T follicular helper cell (primary cell): ENCODE data around the gene OR2T11.
"Not testable (repeated sequence)": the region's sequence is repeated elsewhere in the genome, so short reads cannot be mapped to it uniquely, and the experiment has no call there.

Source experiments
- DNase-seq: peaks from one replicate; pipeline ENCODE4 v3.0.0-alpha.2; 2020; ENCODE audit warnings: low read depth
- total RNA-seq, 2 experiments: gene quantifications; one replicate each; lab custom pipeline; 2026; lab: John Stamatoyannopoulos, UW

Gene OR2T11, protein sequence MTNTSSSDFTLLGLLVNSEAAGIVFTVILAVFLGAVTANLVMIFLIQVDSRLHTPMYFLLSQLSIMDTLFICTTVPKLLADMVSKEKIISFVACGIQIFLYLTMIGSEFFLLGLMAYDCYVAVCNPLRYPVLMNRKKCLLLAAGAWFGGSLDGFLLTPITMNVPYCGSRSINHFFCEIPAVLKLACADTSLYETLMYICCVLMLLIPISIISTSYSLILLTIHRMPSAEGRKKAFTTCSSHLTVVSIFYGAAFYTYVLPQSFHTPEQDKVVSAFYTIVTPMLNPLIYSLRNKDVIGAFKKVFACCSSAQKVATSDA
- total RNA-seq, result 0 reads per million in 2 experiments

- DNase-seq, result not testable (repeated sequence)
Observed at GRCh38 chr1:248634991-248635390, at the start of gene OR2T11. Gene OR2T11 (minus strand): TSS chr1:248635091. CDS start chr1:248627128, 7,963 bp downstream.

DNA sequence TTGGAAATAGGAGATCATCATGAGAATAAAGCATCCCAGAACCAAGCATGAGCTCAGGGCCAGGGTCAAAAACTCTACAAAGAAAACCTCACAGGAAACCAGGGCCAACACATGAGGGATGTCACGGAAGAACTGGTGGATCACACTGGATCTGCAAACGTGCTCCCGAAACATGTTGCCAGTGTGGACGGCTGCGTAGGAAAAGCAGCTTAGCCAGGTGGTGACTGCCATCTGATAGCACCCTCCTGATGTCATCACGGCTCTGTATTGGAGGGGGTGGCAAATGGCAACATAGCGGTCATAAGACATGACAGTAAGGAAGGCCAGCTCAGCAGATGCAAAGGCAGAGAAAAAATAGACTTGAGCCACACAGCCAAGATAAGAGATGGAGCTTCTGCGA lies 46.8 kb upstream of the OR2T11 start:
- DNase-seq, result no peak

GRCh38 chr1:248670003-248670402 lies 35.1 kb upstream of the OR2T11 start:
- no peak for DNase-seq

GRCh38 chr1:248663453-248664328 lies 28.8 kb upstream of the OR2T11 start:
- not testable (repeated sequence) for DNase-seq

DNA sequence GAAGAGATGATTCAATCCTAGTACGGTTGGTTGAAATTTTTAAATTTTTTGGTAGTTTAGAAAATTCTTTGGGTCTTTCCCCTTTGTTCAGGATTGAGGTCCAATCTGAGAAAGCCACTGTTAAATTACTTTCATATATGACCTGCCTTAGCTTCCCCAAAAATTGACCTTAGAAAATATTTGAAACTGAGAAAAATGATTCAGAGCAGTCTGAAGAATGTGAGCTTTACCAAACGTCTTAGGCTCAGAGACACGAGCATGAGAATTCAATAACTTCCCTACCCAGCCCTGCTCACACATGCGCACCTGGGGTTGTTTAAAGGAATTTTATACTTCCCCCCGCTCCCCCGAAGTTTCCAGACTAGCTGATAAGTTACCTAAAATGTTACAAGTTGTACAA lies 21.9 kb upstream of the OR2T11 start:
- not testable (repeated sequence) for DNase-seq

DNA sequence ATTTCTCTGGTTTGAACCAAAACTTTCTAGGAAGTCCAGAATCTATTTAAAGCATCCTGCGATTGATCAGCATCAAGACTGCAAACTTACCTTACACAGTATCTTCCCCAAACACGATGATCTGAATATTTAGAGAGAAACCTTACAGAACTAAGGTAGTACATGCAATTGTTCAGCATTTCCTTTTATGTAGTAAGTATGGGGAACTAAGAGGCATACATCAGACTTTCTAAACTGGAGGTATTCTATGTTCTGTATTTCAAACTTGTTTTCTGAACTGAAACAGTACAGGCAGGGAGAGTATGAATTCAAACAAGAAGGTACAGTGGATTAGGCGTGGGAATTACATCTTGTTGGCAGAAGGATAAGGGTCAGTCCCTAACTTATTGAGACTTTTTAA lies 20.5 kb upstream of the OR2T11 start, which contains the start of gene OR2T27:
Gene OR2T27, minus strand, starts transcription at position 175 of the 400 bp plus-strand sequence. CDS start 4,644 bp downstream, outside the sequence.
- DNase-seq, result not testable (repeated sequence)

DNA sequence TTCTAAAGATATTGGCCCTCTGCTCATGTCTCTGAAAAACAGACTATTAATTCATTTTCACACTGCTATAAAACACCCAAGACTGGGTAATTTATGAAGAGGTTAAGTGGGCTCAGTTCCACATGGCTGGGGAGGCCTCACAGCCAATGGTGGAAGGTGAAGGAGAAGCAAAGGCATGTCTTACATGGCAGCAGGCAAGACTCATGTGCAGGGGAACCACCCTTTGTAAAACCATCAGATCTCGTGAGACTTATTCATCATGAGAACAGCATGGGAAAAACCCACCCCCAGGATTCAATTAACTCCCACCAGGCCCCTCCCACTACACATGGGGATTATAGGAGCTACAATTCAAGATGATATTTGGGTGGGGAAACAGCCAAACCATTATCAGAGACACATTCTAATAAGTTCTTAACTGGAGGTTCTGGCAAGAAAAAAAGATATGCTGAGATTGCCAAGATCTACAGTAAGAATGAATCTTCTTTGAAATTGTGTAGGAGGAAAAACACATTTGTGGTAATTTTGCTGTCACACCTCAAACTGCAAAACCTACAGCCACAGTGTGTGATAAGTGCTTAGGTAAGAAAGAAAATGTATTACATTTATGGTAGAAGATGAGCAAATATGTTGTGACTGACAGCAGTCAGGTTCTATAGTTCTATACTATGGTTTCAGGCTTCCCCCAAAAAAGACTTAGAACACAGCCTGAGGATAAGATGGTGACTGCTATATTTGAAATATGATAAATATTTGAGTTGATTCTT lies 14.1 kb upstream of the OR2T11 start:
- not testable (repeated sequence) for DNase-seq

DNA sequence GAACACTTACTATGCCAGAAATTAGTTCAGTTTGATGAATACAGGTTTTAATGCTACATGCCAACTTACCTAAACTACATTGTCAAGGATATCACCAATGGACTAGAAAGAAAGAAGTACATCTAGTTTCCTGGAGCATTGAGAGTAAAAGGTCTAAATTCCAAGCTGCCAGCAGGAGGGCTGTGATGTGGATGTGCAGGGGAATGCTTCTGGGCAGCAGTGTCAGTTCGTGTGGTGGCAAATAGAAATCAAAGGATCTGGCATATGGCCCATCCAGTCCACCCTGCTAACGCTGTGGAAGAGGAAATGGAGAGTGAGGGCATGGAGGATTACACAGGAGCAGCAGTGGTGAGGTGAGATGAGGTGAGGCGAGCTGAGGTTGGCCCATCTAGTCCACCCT lies 10.3 kb upstream of the OR2T11 start, which contains the start of gene OR2T35:
Gene OR2T35, minus strand, starts transcription at position 101 of the 400 bp plus-strand sequence. CDS start 6,020 bp downstream, outside the sequence.
- not testable (repeated sequence) for DNase-seq

- not testable (repeated sequence) for DNase-seq
Observed at GRCh38 chr1:248642971-248643651, 8.2 kb upstream of the OR2T11 start.

DNA sequence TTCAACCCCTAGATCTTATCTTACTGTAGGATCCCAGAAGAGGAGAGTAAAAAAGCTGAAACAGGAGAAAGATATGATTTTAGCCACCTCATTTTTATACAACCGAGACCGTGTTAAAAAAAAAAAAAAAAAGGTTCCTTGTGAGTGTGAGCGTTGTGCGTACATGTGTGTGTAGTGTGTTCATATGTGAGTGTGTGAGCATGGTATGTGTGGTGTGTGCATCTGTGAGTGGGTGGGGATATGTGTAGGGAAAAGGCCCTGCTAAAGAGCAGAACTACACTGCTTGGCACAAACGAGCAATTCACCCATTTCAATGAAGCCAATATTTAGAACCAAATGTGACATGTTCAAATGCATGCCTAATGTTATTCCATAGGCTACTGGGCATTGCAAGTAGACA lies 6.7 kb upstream of the OR2T11 start:
- not testable (repeated sequence) for DNase-seq

DNA sequence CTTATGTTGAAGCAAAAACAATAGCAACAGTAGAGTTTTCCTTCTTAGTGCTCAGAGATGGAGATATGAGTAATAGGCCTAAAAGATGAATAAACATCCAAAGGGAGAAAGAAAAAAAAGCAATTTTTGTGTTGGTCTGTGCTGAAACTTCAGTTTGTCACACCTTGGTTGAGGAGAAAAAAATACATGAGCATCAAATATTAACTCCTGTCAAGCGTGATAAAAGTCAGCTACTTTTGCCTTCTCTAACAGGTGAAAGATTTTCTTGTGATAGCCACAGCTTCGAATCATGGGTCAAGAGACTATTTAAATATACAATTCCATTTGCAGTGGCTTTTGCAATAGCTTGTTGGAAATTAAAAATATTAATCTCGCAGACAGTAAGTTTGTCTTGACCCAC lies 6.0 kb upstream of the OR2T11 start:
- not testable (repeated sequence) for DNase-seq

DNA sequence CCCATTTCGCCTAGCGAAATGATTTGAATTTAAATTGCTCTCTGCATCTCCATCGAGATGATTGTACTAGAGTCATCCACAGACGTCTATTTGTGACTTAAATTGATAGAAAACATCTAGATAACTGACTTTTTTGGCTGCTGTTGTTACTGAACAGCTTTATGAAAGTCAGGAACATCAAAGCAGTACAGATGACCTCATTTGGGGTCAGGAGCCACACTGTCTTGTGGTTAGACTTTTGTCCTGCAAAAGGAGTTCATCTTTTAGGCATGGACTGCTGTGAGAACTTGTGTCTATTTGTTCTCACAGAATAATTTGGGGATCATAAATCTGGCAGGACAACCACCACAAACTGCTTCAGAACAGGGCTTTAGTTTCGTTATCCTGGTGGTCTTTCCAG lies 4.8 kb upstream of the OR2T11 start:
- DNase-seq, result not testable (repeated sequence)

DNA sequence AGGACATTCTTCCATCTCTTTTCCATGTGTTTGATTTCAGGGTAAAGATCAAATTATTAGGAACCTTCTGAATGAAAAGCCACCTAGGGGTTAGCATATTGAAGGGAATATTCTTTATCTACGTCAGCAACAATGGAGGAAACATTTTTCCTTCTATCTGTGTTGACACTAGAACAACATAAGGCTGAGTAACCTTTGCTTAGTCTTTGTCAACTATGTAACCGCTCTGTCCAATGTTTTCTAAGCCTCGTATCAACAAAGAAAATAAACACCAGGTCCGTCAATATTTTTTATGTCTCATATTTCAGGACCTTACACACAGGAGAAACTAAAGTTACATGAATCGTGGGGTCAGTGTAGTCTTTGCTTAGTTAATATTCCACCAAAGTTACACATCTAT lies 1.7 kb upstream of the OR2T11 start:
- not testable (repeated sequence) for DNase-seq

DNA sequence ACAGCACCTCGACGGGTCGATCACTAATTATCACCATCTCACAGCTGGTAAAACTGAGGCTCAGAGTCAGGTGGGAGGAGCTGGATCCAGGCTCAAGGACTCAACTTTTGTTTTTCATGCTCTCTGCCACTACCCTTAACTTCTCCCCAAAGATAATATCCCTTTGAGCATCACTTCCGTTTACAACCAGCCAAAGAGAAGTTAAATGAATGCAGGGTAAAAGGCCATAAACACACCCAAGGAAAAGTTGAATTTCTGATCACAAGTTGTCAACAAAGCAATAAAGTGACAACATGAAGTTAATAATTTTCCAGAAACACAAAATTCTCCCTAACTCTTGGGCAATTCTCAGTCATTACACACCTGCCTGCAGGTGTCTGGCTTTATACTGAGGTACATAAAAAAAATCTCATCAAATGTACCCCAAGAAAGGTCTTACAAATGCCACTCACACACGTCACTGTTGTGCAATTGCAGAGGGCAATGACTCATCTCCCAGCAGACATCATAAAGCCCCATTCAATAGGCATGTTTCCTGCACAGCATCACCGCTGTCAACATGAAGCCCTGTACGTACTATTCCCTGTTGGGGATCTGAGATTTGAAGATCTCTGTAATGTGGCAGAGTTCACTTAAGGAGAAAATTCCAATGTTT lies 3.4 kb downstream of the OR2T11 start:
- no peak for DNase-seq

- DNase-seq, result no peak
Observed at GRCh38 chr1:248630551-248630950, 4.3 kb downstream of the OR2T11 start.

DNA sequence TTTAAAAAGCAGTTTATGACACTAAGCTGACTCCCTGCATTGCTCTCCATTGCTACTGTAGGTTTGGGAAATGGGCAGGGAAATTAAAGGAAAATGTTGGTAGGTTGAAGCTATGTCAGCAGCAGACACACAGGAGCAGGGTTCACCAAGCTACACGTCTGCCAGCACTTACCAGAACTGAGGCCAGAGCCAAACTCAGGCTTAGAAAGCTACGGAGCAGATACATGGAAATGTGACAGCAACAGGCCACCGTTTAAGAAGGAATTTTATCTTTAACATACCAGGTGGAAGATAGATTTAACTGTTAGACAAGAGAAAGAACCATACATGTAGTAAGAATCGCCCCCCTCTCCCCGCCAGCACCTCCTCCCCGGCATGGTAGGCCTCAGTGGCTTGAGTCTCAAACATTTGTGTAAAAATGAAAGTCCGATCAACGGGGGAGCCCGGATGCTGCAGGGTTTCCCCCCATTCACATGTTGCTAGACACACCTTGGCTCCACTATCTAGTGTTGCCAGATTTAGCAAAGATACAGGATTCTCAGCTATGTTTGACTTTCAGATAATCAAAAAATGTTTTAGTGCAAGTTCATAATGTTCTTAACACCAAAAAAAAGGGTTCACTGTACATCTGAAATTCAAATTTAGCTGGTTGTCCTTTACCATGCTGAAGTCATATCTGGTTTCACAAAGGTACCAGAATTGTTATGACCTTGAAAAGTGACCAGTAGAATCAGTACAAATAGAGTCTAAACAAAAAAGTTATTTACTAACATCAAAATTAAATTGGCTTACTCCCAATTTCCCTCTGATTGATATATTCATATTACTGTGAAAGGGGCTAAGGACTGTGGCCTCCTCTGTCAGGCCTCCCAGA lies 6.7 kb downstream of the OR2T11 start:
- DNase-seq, result no peak

- DNase-seq, result no peak
Observed at GRCh38 chr1:248625971-248626370, 8.9 kb downstream of the OR2T11 start.

DNA sequence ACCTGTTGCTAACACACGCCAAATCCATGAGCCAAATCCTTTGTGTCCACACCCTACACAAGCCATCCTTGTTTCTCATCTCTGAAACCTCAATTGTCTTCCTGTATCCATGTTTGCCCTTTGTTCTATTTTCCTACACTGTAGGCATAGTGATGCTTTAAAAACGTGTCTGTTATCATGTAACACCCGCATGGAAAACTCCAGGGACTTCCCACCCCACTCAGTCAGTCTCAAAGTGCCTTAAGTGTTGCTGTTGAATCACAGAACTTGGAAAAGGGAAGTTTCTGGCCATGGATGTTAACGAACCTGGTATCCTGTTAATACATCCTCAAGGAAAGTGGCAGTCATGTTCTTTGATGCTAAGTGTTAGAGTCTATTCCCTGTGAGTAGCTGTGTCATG lies 9.7 kb downstream of the OR2T11 start:
- no peak for DNase-seq

DNA sequence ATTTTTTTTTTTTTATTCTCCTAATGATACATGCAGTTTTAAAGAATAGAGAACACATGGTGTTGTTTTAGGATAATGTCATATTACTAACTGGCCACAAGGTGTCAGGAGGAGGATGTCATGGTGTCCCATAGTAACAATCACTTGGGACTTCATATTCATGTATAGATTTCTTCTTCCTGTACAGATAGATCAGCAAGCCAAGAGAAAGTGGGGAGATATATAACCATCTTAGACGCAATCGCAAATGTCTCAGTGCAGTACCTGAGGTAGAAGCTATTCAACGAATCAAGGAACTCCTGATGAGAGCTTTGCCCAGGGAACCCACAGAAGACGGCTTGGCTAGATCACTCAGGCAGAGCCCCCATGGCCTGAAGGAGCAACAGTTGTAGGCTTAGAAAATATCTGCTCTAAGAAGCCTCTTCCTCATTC lies 12.3 kb downstream of the OR2T11 start:
- no peak for DNase-seq

GRCh38 chr1:248621770-248622169 lies 13.1 kb downstream of the OR2T11 start:
- no peak for DNase-seq
